ENCODE results near the gene ZBTB16.

Gene ZBTB16

GRCh38 chr11:114168691-114169090 lies 109.2 kb downstream of the ZBTB16 start:
- Histone ChIP-seq H3K9ac (ENCODE audit: low read length) (no peak overlapping the region), H3K23ac (ENCODE audit: low read length) (no peak overlapping the region), H2AK5ac (ENCODE audit: low read length) (no peak overlapping the region), H4K5ac (ENCODE audit: low read length) (no peak overlapping the region), H2BK5ac (ENCODE audit: low read length) (no peak overlapping the region), H4K8ac (ENCODE audit: low read depth, low read length) (no peak overlapping the region), H3K4ac (ENCODE audit: low read depth, low read length) (no peak overlapping the region), H2BK120ac (ENCODE audit: low read depth, low read length) (no peak overlapping the region), H3K36me3 (ENCODE audit: control insufficient read depth, insufficient read depth, low read length) (no peaks in the 10 kb centered on the region), H3K79me2 (ENCODE audit: control insufficient read depth, insufficient read depth, low read length) (no peaks in the 10 kb centered on the region), H3K4me2 (ENCODE audit: low read length) (no peak overlapping the region), H3K27ac (ENCODE audit: low read depth, low read length) (no peak overlapping the region), H3K79me1 (ENCODE audit: low read length) (no peaks in the 10 kb centered on the region), H3K18ac (ENCODE audit: low read length) (no peak overlapping the region), H2BK15ac (replicated peaks; ENCODE audit: low read depth) (no peak overlapping the region), H3K4me3 (ENCODE audit: low read length) (no peak overlapping the region), H3K56ac (ENCODE audit: low read length) (no peak overlapping the region), H3K27me3 (ENCODE audit: insufficient read depth, low read length, poor library complexity) (no peaks in the 10 kb centered on the region), H3K4me1 (ENCODE audit: control insufficient read depth, low read depth, low read length) (no peaks in the 10 kb centered on the region)
- no CpG with 5 or more reads among the region's 1 CpG for WGBS (ENCODE audit: extremely low coverage, insufficient coverage, low lambda C conversion rate)
- no peak for DNase-seq

DNA sequence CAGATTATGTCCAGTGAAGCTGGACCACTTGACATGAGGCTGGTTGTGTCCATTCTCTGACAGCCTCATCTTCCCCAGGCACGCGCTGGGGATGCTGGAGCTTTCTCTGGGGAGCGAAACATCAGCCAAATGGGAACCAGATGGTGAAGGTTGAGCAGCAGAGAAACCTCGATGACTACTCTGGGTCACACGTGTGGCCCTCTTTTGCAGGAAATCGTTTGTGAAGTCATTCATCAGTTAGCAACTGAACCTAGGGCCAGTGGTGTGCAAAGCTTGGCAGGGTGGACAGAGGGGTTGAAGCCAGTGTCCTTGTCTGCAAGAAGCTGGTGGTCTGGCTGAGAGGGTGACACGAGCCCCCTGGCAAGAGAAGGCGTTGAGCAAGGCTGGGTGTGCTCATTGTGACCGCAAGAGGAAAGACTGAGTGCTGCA lies 109.8 kb downstream of the ZBTB16 start:
- Histone ChIP-seq H3K27ac (ENCODE audit: low read depth, low read length) (no peak overlapping the region), H2BK120ac (ENCODE audit: low read depth, low read length) (no peak overlapping the region), H2AK5ac (ENCODE audit: low read length) (no peak overlapping the region), H3K27me3 (ENCODE audit: insufficient read depth, low read length, poor library complexity) (no peaks in the 10 kb centered on the region), H3K4me3 (ENCODE audit: low read length) (no peak overlapping the region), H3K18ac (ENCODE audit: low read length) (no peak overlapping the region), H3K4me1 (ENCODE audit: control insufficient read depth, low read depth, low read length) (no peaks in the 10 kb centered on the region), H2BK5ac (ENCODE audit: low read length) (no peak overlapping the region), H4K5ac (ENCODE audit: low read length) (no peak overlapping the region), H3K4ac (ENCODE audit: low read depth, low read length) (no peak overlapping the region), H3K4me2 (ENCODE audit: low read length) (no peak overlapping the region), H2BK15ac (replicated peaks; ENCODE audit: low read depth) (no peak overlapping the region), H3K36me3 (ENCODE audit: control insufficient read depth, insufficient read depth, low read length) (no peaks in the 10 kb centered on the region), H3K56ac (ENCODE audit: low read length) (no peak overlapping the region), H3K79me1 (ENCODE audit: low read length) (no peaks in the 10 kb centered on the region), H3K23ac (ENCODE audit: low read length) (no peak overlapping the region), H3K79me2 (ENCODE audit: control insufficient read depth, insufficient read depth, low read length) (no peaks in the 10 kb centered on the region), H3K9ac (ENCODE audit: low read length) (no peak overlapping the region), H4K8ac (ENCODE audit: low read depth, low read length) (no peak overlapping the region)
- no peak for DNase-seq
- whole genome bisulfite sequencing (ENCODE audit: extremely low coverage, insufficient coverage, low lambda C conversion rate), result no CpG with 5 or more reads among the region's 9 CpGs

DNA sequence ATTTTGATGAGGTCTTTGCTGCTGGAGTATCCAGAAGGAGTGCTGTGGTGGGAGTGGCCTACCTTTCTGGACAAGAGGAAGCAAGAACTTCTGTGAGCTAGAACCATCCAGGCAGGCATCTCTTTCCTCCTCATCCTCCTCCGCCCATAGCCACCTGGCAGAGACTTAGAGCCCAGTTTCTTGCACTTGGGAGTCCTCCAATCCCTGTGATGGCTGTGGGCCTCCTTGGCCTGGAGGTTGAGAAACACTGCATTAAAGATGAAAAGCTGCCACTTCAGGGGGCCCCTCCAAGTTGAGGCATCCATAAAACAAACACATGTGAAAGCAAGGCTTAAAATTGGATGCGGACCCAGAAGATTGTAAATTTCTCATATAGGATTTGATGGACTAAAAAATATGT lies 110.3 kb downstream of the ZBTB16 start:
- Histone ChIP-seq H3K79me1 (ENCODE audit: low read length) (no peaks in the 10 kb centered on the region), H3K4me2 (ENCODE audit: low read length) (no peak overlapping the region), H3K56ac (ENCODE audit: low read length) (no peak overlapping the region), H3K27ac (ENCODE audit: low read depth, low read length) (no peak overlapping the region), H4K5ac (ENCODE audit: low read length) (no peak overlapping the region), H3K36me3 (ENCODE audit: control insufficient read depth, insufficient read depth, low read length) (no peaks in the 10 kb centered on the region), H2AK5ac (ENCODE audit: low read length) (no peak overlapping the region), H3K9ac (ENCODE audit: low read length) (no peak overlapping the region), H3K27me3 (ENCODE audit: insufficient read depth, low read length, poor library complexity) (no peaks in the 10 kb centered on the region), H2BK5ac (ENCODE audit: low read length) (no peak overlapping the region), H3K4me1 (ENCODE audit: control insufficient read depth, low read depth, low read length) (no peaks in the 10 kb centered on the region), H3K79me2 (ENCODE audit: control insufficient read depth, insufficient read depth, low read length) (no peaks in the 10 kb centered on the region), H3K23ac (ENCODE audit: low read length) (no peak overlapping the region), H2BK15ac (replicated peaks; ENCODE audit: low read depth) (no peak overlapping the region), H4K8ac (ENCODE audit: low read depth, low read length) (no peak overlapping the region), H2BK120ac (ENCODE audit: low read depth, low read length) (no peak overlapping the region), H3K18ac (ENCODE audit: low read length) (no peak overlapping the region), H3K4ac (ENCODE audit: low read depth, low read length) (no peak overlapping the region), H3K4me3 (ENCODE audit: low read length) (no peak overlapping the region)
- no CpG with 5 or more reads among the region's 2 CpGs for WGBS (ENCODE audit: extremely low coverage, insufficient coverage, low lambda C conversion rate)
- DNase-seq, result no peak

GRCh38 chr11:114170226-114170625 lies 110.7 kb downstream of the ZBTB16 start:
- H2AK5ac ChIP-seq (ENCODE audit: low read length), result no peak overlapping the region
- H3K27me3 ChIP-seq (ENCODE audit: insufficient read depth, low read length, poor library complexity), result no peaks in the 10 kb centered on the region
- no peak overlapping the region for H3K18ac ChIP-seq (ENCODE audit: low read length)
- WGBS (ENCODE audit: extremely low coverage, insufficient coverage, low lambda C conversion rate), result no CpG with 5 or more reads among the region's 10 CpGs
- no peak overlapping the region for H3K56ac ChIP-seq (ENCODE audit: low read length)
- no peak overlapping the region for H3K4me2 ChIP-seq (ENCODE audit: low read length)
- no peak overlapping the region for H2BK15ac ChIP-seq (replicated peaks; ENCODE audit: low read depth)
- no peak overlapping the region for H4K5ac ChIP-seq (ENCODE audit: low read length)
- H2BK120ac ChIP-seq (ENCODE audit: low read depth, low read length), result no peak overlapping the region
- H3K4me3 ChIP-seq (ENCODE audit: low read length), result no peak overlapping the region
- no peak overlapping the region for H3K4ac ChIP-seq (ENCODE audit: low read depth, low read length)
- no peak overlapping the region for H3K23ac ChIP-seq (ENCODE audit: low read length)
- H3K27ac ChIP-seq (ENCODE audit: low read depth, low read length), result no peak overlapping the region
- H3K79me1 ChIP-seq (ENCODE audit: low read length), result no peaks in the 10 kb centered on the region
- H2BK5ac ChIP-seq (ENCODE audit: low read length), result no peak overlapping the region
- H3K4me1 ChIP-seq (ENCODE audit: control insufficient read depth, low read depth, low read length), result no peaks in the 10 kb centered on the region
- DNase-seq, result no peak
- H3K9ac ChIP-seq (ENCODE audit: low read length), result no peak overlapping the region
- H3K36me3 ChIP-seq (ENCODE audit: control insufficient read depth, insufficient read depth, low read length), result no peaks in the 10 kb centered on the region
- no peak overlapping the region for H4K8ac ChIP-seq (ENCODE audit: low read depth, low read length)
- no peaks in the 10 kb centered on the region for H3K79me2 ChIP-seq (ENCODE audit: control insufficient read depth, insufficient read depth, low read length)

DNA sequence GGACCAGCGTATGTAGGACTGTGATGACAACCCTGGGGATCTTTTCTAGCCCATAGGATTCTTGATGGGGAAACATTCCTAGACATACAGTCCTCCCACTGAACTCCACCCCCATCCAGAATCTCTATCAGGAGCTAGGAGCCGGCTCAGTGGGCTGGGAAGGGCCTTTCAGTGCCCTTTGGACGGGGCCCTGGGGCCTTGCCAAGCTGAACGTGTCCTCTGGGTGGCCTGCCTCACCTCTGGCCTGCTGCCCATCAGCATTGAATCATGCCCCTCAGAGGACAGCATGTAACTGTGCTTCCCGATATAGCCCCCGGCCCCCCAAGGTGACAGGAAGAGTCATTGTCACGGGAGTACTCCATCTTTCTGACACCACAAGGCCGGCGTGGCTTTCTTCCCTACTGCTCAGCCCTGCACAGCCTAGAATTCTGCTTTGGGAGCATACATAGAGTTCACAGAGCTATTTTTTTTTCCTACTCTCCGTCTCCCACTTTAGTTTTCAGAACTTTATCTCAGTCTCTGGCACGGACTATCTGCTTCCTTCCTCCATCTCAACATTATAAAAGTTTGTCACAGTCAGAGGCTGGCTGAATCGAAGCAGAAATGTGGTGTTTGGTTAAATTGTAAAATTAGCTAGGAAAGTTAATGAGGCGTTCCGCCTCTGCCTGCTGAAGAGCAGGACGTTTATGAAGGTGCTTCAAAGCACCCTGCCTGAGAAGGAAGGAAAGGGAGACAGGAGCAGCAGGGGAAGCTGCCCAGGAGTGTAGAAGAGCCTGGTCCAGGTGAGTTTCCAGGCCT lies 111.9 kb downstream of the ZBTB16 start:
- no peak overlapping the region for H3K9ac ChIP-seq (ENCODE audit: low read length)
- no peaks in the 10 kb centered on the region for H3K36me3 ChIP-seq (ENCODE audit: control insufficient read depth, insufficient read depth, low read length)
- H3K23ac ChIP-seq (ENCODE audit: low read length), result no peak overlapping the region
- H3K4me3 ChIP-seq (ENCODE audit: low read length), result no peak overlapping the region
- WGBS (ENCODE audit: extremely low coverage, insufficient coverage, low lambda C conversion rate), result no CpG with 5 or more reads among the region's 15 CpGs
- no peaks in the 10 kb centered on the region for H3K79me2 ChIP-seq (ENCODE audit: control insufficient read depth, insufficient read depth, low read length)
- H3K79me1 ChIP-seq (ENCODE audit: low read length), result no peaks in the 10 kb centered on the region
- H3K27ac ChIP-seq (ENCODE audit: low read depth, low read length), result no peak overlapping the region
- no peak overlapping the region for H2BK5ac ChIP-seq (ENCODE audit: low read length)
- H3K4me1 ChIP-seq (ENCODE audit: control insufficient read depth, low read depth, low read length), result no peaks in the 10 kb centered on the region
- no peak overlapping the region for H3K4ac ChIP-seq (ENCODE audit: low read depth, low read length)
- no peak overlapping the region for H3K56ac ChIP-seq (ENCODE audit: low read length)
- DNase-seq, result no peak
- H2AK5ac ChIP-seq (ENCODE audit: low read length), result no peak overlapping the region
- no peaks in the 10 kb centered on the region for H3K27me3 ChIP-seq (ENCODE audit: insufficient read depth, low read length, poor library complexity)
- no peak overlapping the region for H4K5ac ChIP-seq (ENCODE audit: low read length)
- no peak overlapping the region for H3K4me2 ChIP-seq (ENCODE audit: low read length)
- no peak overlapping the region for H2BK15ac ChIP-seq (replicated peaks; ENCODE audit: low read depth)
- H3K18ac ChIP-seq (ENCODE audit: low read length), result no peak overlapping the region
- no peak overlapping the region for H4K8ac ChIP-seq (ENCODE audit: low read depth, low read length)
- no peak overlapping the region for H2BK120ac ChIP-seq (ENCODE audit: low read depth, low read length)
